Psoas muscle (tissue), 8 donors: ENCODE measurements around the gene ACOT6. TPM values are rescaled to one million over a fixed set of nuclear protein-coding genes. Genes with fewer than 3 reads are reported as not detected.
"Not testable (repeated sequence)": the region's sequence is repeated elsewhere in the genome, so short reads cannot be mapped to it uniquely, and the experiment has no call there.

Source experiments
- ATAC-seq, 4 donors: fragments of 200-7000 bp; cut with Tn5 transposase; one replicate each; pipeline ENCODE4 v1.9.1; 2020; ENCODE audit warnings: moderate library complexity in 3 of 4, mild to moderate bottlenecking in 2 of 4
- DNase-seq, 2 donors: peaks; one replicate each; pipeline ENCODE4 v3.0.0-alpha.2; 2020
- H3K27ac ChIP-seq: fragments of 200-600 bp; one replicate; pipeline ENCODE4 v1.8.0; 2022
- H3K27me3 ChIP-seq, 3 donors: fragments of 200-600 bp in 1 of 3; one replicate each; pipeline versions ENCODE4 v1.6.1 to v1.8.0; 2013 to 2022; ENCODE audit warnings: low read length in 2 of 3, mild to moderate bottlenecking in 2 of 3, moderate library complexity in 1 of 3; ENCODE audit not compliant: insufficient read depth in 3 of 3
- H3K36me3 ChIP-seq, 2 donors: fragments of 200-600 bp in 1 of 2; one replicate each; pipeline versions ENCODE4 v1.6.1 to v1.8.0; 2013 to 2022; ENCODE audit warnings: low read depth in 1 of 2, mild to moderate bottlenecking in 1 of 2, moderate library complexity in 1 of 2; ENCODE audit not compliant: insufficient read depth in 1 of 2
- H3K4me1 ChIP-seq: fragments of 200-600 bp; one replicate; pipeline ENCODE4 v1.8.0; 2022
- H3K4me3 ChIP-seq: fragments of 200-600 bp; one replicate; pipeline ENCODE4 v1.8.0; 2022; ENCODE audit warnings: mild to moderate bottlenecking
- H3K9me3 ChIP-seq: fragments of 200-600 bp; one replicate; pipeline ENCODE4 v1.8.0; 2022
- WGBS, 3 donors: extraction: QIAGEN DNeasy Blood & Tissue Kit; methylation state at CpG; one replicate each; pipeline versions ENCODE4 v1.1.6 to v1.1.7; 2013; 5-methylcytosine and 5-hydroxymethylcytosine counted together
- intact Hi-C, 2 donors: fragments of 100-400 bp; cut with DNase I; formaldehyde crosslinking; loops; one replicate each; pipeline versions ENCODE4 v1.11.0 to v1.14.2; 2022
- polyA plus RNA-seq, 3 donors: library from polyadenylated mRNA; stranded (reverse); fragments of 200-250 nt; gene quantifications; one replicate each; pipeline ENCODE4 v1.2.3, GENCODE V29; 2013
- total RNA-seq, 4 donors: library from RNA; stranded (reverse); fragmentation: NEBNext Ultra II Directional in 2 of 4; extraction: Animal tissue kit (Norgen Biotek cat#: 25700) in 2 of 4; gene quantifications; one replicate each; pipeline versions ENCODE4 v1.2.1 to v1.2.4, GENCODE V29; 2021 to 2023
- TF ChIP-seq, protein P1 (sequence below): fragments of 200-600 bp; IDR thresholded peaks from one replicate; pipeline ENCODE4 v1.8.0; 2022; ENCODE audit warnings: antibody characterized with exemption
- donor health status: healthy with polysubstance abuse.
- donor health status: DM: no; HTN: no; CAD: no; lungs with moderate emphysema.
- donor health status: Bipolar disorder and iron deficiency.
- donor health status: healthy.
- donor health status: DM: yes; HTN: yes; CAD: no.
- donor health status: DM: no; HTN: no; CAD: no.
- donor health status: DM: no; HTN: no; CAD: no.
- donor health status: DM: yes; HTN: yes; CAD: no.

The ACOT6 gene
- total and polyA plus RNA-seq, 7 donors = not detected

- TF ChIP-seq, protein P1, sequence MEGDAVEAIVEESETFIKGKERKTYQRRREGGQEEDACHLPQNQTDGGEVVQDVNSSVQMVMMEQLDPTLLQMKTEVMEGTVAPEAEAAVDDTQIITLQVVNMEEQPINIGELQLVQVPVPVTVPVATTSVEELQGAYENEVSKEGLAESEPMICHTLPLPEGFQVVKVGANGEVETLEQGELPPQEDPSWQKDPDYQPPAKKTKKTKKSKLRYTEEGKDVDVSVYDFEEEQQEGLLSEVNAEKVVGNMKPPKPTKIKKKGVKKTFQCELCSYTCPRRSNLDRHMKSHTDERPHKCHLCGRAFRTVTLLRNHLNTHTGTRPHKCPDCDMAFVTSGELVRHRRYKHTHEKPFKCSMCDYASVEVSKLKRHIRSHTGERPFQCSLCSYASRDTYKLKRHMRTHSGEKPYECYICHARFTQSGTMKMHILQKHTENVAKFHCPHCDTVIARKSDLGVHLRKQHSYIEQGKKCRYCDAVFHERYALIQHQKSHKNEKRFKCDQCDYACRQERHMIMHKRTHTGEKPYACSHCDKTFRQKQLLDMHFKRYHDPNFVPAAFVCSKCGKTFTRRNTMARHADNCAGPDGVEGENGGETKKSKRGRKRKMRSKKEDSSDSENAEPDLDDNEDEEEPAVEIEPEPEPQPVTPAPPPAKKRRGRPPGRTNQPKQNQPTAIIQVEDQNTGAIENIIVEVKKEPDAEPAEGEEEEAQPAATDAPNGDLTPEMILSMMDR = no peak
- H3K27ac ChIP-seq = peak overlapping the region; percentile 23
- no peaks in the 10 kb centered on the region for H3K27me3 ChIP-seq
- H3K9me3 ChIP-seq = no peaks in the 10 kb centered on the region
- DNase-seq = no peak
- peaks cover 11% of the 10 kb centered on the region for H3K4me1 ChIP-seq
- no peak for ATAC-seq
- WGBS, 3 donors = 82 to 87% (median 84%) methylated on average over 3 of the region's 3 CpGs
- H3K4me3 ChIP-seq = no peak overlapping the region
- intact Hi-C loops = loop anchor here in 1 of 2 donors (10.0 kb wide), 1 partner anchor 52 kb away; no protein-coding TSS in a partner anchor
- H3K36me3 ChIP-seq = peaks cover 6 to 33% of the 10 kb centered on the region in 2 donors
Measured at GRCh38 chr14:73576391-73576790, 35.9 kb upstream of the ACOT6 start.

- H3K27me3 ChIP-seq, H3K4me3 ChIP-seq, DNase-seq, H3K9me3 ChIP-seq: not testable (repeated sequence)
- 44 to 86% (median 64%) methylated on average over 2 of the region's 2 CpGs for WGBS, 3 donors
- peak overlapping the region; percentile 61 for H3K27ac ChIP-seq
- intact Hi-C loops = loop anchor here in 1 of 2 donors (10.0 kb wide), 1 partner anchor 52 kb away; no protein-coding TSS in a partner anchor
- ATAC-seq = peak; percentile 94 to 97 (median 96)
- H3K4me1 ChIP-seq = peaks cover 11% of the 10 kb centered on the region
- peaks cover 6 to 35% of the 10 kb centered on the region in 2 donors for H3K36me3 ChIP-seq
Measured at GRCh38 chr14:73577214-73577613, 35.1 kb upstream of the ACOT6 start.

- H3K4me1 ChIP-seq, H3K27ac ChIP-seq, H3K27me3 ChIP-seq, H3K4me3 ChIP-seq, DNase-seq, ATAC-seq, intact Hi-C loops, H3K9me3 ChIP-seq: not testable (repeated sequence)
- 87 to 92% (median 88%) methylated on average over 10 of the region's 11 CpGs for WGBS, 3 donors
- peaks cover 0 to 22% of the 10 kb centered on the region in 2 donors for H3K36me3 ChIP-seq
Measured at GRCh38 chr14:73582102-73582979, 30.0 kb upstream of the ACOT6 start.

- ATAC-seq (no peak), DNase-seq (no peak)
- 91 to 94% (median 91%) methylated on average over 1 of the region's 1 CpG for WGBS, 3 donors
- Histone ChIP-seq H3K27me3 (no peaks in the 10 kb centered on the region), H3K36me3 (no peaks in the 10 kb centered on the region), H3K4me1 (no peaks in the 10 kb centered on the region), H3K4me3 (no peak overlapping the region), H3K9me3 (no peaks in the 10 kb centered on the region), H3K27ac (no peak overlapping the region)
- TF ChIP-seq, protein P1 = no peak
- intact Hi-C loops = loop anchor here (5.0 kb wide), 2 partner anchors 36 to 44 kb away; no protein-coding TSS in a partner anchor
Measured at GRCh38 chr14:73588695-73589094, 23.6 kb upstream of the ACOT6 start.

DNA sequence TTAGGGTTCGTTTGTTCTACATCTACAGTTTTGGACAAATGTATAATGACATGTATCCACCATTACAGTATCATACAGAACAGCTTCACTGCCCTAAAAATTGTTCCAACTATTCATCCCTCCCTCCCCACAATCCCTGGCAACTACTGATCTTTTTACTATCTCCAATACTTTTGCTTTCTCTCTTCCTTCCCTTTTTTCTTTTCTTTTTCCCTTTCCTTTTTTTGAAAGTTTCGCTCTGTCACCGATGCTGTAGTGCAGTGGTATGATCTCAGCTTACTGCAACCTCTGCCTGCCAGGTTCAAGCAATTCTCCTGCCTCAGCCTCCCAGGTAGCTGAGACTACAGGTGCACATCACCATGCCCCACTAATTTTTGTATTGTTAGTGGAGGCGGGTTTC is 23.2 kb upstream of the ACOT6 start:
- Histone ChIP-seq H3K4me3 (no peak overlapping the region), H3K27me3 (no peaks in the 10 kb centered on the region), H3K4me1 (no peaks in the 10 kb centered on the region), H3K9me3 (no peaks in the 10 kb centered on the region), H3K36me3 (no peaks in the 10 kb centered on the region), H3K27ac (no peak overlapping the region)
- intact Hi-C loops = loop anchor here (5.0 kb wide), 2 partner anchors 37 to 43 kb away; no protein-coding TSS in a partner anchor
- TF ChIP-seq, protein P1 = no peak
- DNase-seq (no peak), ATAC-seq (no peak)
- 81 to 96% (median 88%) methylated on average over 4 of the region's 4 CpGs for WGBS, 3 donors

GRCh38 chr14:73590673-73591004 is 21.7 kb upstream of the ACOT6 start:
- H3K4me3 ChIP-seq, H3K9me3 ChIP-seq, H3K27ac ChIP-seq, ATAC-seq, H3K27me3 ChIP-seq, H3K36me3 ChIP-seq, H3K4me1 ChIP-seq, intact Hi-C loops, DNase-seq: not testable (repeated sequence)
- WGBS, 3 donors = 95 to 97% (median 97%) methylated on average over 31 to 32 of the region's 32 CpGs
